ENCODE measurements around the gene UBXN11.

GRCh38 chr1:26328597-26328996, 22.2 kb upstream of the UBXN11 start:
- TF ChIP-seq POLR2A (IDR thresholded peaks at IDR 0.05; ENCODE audit: low read length) = no peak
- no peak for TF ChIP-seq CTCF (IDR thresholded peaks at IDR 0.05)
- TF ChIP-seq HOXB13 (CRISPR knock-in tag; IDR thresholded peaks at IDR 0.05; ENCODE audit: low read depth) = no peak
- no peak for TF ChIP-seq USF2 (IDR thresholded peaks at IDR 0.05)
- TF ChIP-seq EP300 (IDR thresholded peaks at IDR 0.05) = no peak
- no peak for TF ChIP-seq CHD2 (IDR thresholded peaks at IDR 0.05; ENCODE audit: low read length, partially characterized antibody)
- TF ChIP-seq ATOH8 (CRISPR knock-in tag; IDR thresholded peaks at IDR 0.05; ENCODE audit: low read depth) = no peak
- TF ChIP-seq PHF8 (IDR thresholded peaks at IDR 0.05; ENCODE audit: borderline replicate concordance, low read depth) = no peak
- no peak for TF ChIP-seq HMGXB4 (CRISPR knock-in tag; IDR thresholded peaks at IDR 0.05; ENCODE audit: borderline replicate concordance)
